ENCODE data around the gene TRIM29.

- TF ChIP-seq CTCF (IDR thresholded peaks at IDR 0.05) (no peak), POLR2A (IDR thresholded peaks at IDR 0.05) (no peak)
Measured at GRCh38 chr11:120097721-120098385, 40.1 kb downstream of the TRIM29 start.
